HEK293T (cell line): ENCODE results near the gene SAA2.
"Not testable (repeated sequence)": the region's sequence is repeated elsewhere in the genome, so short reads cannot be mapped to it uniquely, and the experiment has no call there.

ENCODE experiments used
- CTBP1 ChIP-seq: fragments of 450-650 bp; IDR thresholded peaks from 2 replicates; pipeline ENCODE4 v1.6.1; 2016; ENCODE audit warnings: borderline replicate concordance
- FOXK2 ChIP-seq: fragments of 450-650 bp; IDR thresholded peaks from 2 replicates; pipeline ENCODE4 v1.6.1; 2016; ENCODE audit warnings: mild to moderate bottlenecking
- NFRKB ChIP-seq: fragments of 450-650 bp; IDR thresholded peaks from 2 replicates; pipeline ENCODE4 v1.6.1; 2016; ENCODE audit warnings: mild to moderate bottlenecking, moderate library complexity
- SP1 ChIP-seq: fragments of 450-650 bp; IDR thresholded peaks from 2 replicates; pipeline ENCODE4 v1.6.1; 2017
- TF ChIP-seq, protein P1 (sequence below): fragments of 450-650 bp; IDR thresholded peaks from 2 replicates; pipeline ENCODE4 v1.6.1; 2016

DNA sequence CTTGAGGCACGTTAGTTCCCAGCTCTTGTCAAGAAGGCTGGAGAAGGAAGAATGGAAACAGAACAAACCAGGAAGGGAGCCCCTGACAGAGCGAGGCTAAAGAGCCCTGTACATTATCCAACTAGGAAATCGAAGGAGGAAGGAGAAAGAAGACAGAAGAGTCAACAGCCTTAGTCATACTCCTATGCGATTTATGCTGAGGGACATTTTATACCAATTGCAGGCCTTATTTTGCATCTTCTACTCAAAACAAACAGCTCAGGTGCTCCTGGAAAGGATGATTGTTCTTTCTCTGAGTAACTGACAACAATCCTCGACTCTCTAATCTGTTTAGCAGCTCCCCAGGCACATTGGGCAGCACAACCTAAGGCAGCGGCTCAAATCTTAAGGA, 1.3 kb downstream of the SAA2 start:
- not testable (repeated sequence) for TF ChIP-seq CTBP1, NFRKB, SP1, FOXK2
- TF ChIP-seq, protein P1, sequence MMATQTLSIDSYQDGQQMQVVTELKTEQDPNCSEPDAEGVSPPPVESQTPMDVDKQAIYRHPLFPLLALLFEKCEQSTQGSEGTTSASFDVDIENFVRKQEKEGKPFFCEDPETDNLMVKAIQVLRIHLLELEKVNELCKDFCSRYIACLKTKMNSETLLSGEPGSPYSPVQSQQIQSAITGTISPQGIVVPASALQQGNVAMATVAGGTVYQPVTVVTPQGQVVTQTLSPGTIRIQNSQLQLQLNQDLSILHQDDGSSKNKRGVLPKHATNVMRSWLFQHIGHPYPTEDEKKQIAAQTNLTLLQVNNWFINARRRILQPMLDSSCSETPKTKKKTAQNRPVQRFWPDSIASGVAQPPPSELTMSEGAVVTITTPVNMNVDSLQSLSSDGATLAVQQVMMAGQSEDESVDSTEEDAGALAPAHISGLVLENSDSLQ: not testable (repeated sequence)
